ENCODE results near the gene SERPINB6.
"Not testable (repeated sequence)": the region's sequence is repeated elsewhere in the genome, so short reads cannot be mapped to it uniquely, and the experiment has no call there.

DNA sequence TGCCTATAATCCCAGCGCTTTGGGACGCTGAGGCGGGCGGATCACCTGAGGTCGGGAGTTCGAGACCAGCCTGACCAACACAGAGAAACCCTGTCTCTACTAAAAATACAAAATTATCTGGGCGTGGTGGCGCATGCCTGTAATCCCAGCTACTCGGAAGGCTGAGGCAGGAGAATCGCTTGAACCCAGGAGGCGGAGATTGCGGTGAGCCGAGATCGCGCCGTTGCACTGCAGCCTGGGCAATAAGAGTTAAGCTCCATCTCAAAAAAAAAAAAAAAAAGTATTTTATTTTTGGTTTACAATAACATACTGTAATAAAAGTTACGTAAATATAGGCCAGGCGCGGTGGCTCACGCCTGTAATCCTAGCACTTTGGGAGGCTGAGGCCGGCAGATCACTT is 29.3 kb downstream of the SERPINB6 start:
- not testable (repeated sequence) for TF ChIP-seq CTCF, POLR2A (IDR thresholded peaks at IDR 0.05)

Data from uterus (tissue), 2 donors.